ENCODE results near the gene OGDHL.

OGDHL gene

DNA sequence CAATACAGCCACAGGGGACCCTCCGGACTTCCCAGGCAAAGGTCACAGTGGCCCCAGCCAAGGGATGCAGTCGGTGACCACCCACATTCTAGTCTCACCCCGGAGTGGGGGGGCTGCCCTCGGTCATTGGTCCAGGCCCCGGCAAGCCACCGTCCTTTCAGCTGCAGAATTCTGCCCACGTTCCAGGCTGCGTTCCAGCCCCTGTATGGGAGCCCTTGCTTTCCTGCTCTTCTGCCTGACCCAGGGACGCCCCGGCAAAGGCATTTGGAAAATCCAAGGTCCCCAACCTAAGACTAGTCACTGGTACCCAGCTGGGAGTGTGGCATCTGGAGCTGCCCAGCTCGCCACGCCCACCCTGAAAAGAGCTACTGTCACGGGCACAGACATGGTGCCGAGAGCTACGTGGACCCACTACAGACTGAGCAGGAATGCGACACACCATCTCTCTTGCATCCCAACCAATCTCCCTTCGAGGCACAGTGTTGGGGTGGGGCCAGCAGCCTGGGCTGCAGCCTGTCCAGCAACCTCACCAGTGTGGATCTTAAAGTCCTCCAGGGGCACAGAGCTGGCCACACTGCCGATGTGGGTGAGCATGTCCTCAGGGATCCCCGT is 18.6 kb downstream of the OGDHL start:
- Histone ChIP-seq H3K79me2 (no peaks in the 10 kb centered on the region), H3K36me3 (ENCODE audit: control insufficient read depth, insufficient read depth, low read length) (no peaks in the 10 kb centered on the region)
- TF ChIP-seq CTCF (IDR thresholded peaks at IDR 0.05): no peak

DNA sequence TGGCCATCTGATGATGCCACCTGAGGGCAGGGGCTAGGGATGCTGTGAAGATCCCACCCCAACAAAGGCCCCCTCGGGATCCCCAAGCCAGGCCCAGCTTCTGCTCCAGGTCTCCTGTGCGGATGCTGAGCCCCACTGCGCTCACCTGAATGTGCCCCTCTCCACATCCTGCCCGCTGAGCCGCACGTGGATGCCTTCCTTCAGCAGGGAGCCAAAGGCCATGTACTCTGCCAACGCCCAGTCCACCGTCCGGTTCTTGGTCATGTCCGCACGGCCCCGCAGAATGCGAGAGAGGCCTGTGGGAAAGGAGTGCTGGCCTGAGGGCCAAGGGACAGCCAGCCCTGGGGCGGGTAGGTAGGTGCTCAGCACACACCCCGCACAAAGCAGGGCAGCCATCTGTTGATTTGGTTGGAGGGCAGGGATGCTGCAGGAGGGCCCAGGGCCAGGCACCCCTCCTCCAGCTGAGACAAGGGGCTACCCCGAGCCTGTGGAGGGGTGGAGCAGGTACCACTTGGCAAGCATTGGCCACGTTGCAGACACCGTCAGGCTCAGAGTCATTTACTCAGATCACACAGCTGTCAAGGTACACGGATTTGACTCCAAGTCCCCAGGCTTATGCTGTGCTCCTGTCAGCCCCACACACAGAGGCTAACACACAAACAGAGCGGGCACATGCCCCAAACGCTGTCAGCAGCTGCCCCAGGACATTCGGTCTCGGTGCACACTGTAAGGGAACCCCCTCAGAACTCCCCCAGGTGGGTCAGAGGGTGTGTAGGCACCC is 19.2 kb downstream of the OGDHL start:
- no peaks in the 10 kb centered on the region for H3K9me3 ChIP-seq (ENCODE audit: control insufficient read depth, low read length)
- no peak for TF ChIP-seq CTCF (IDR thresholded peaks at IDR 0.05)
- no peak overlapping the region for H3K4me2 ChIP-seq (ENCODE audit: low read length)
- H2AFZ ChIP-seq: no peak overlapping the region
- no peaks in the 10 kb centered on the region for H3K27me3 ChIP-seq (ENCODE audit: control insufficient read depth, insufficient read depth, low read length)
- H3K27ac ChIP-seq: no peak overlapping the region
- no peaks in the 10 kb centered on the region for H3K4me1 ChIP-seq
- no peaks in the 10 kb centered on the region for H3K36me3 ChIP-seq (ENCODE audit: control insufficient read depth, insufficient read depth, low read length)
- no peak overlapping the region for H3K9ac ChIP-seq
- H3K79me2 ChIP-seq: no peaks in the 10 kb centered on the region
- no peak overlapping the region for H3K4me3 ChIP-seq (ENCODE audit: low read depth, low read length)

More for the DNA sequence above, 18.6 kb downstream of the OGDHL start:
- H3K9ac ChIP-seq: no peak overlapping the region
- H3K27ac ChIP-seq: no peak overlapping the region
- no peak overlapping the region for H3K4me3 ChIP-seq (ENCODE audit: low read depth, low read length)
- H3K4me1 ChIP-seq: no peaks in the 10 kb centered on the region
- H3K4me2 ChIP-seq (ENCODE audit: low read length): no peak overlapping the region
- H3K27me3 ChIP-seq (ENCODE audit: control insufficient read depth, insufficient read depth, low read length): no peaks in the 10 kb centered on the region
- H3K9me3 ChIP-seq (ENCODE audit: control insufficient read depth, low read length): no peaks in the 10 kb centered on the region
- H2AFZ ChIP-seq: no peak overlapping the region

DNA sequence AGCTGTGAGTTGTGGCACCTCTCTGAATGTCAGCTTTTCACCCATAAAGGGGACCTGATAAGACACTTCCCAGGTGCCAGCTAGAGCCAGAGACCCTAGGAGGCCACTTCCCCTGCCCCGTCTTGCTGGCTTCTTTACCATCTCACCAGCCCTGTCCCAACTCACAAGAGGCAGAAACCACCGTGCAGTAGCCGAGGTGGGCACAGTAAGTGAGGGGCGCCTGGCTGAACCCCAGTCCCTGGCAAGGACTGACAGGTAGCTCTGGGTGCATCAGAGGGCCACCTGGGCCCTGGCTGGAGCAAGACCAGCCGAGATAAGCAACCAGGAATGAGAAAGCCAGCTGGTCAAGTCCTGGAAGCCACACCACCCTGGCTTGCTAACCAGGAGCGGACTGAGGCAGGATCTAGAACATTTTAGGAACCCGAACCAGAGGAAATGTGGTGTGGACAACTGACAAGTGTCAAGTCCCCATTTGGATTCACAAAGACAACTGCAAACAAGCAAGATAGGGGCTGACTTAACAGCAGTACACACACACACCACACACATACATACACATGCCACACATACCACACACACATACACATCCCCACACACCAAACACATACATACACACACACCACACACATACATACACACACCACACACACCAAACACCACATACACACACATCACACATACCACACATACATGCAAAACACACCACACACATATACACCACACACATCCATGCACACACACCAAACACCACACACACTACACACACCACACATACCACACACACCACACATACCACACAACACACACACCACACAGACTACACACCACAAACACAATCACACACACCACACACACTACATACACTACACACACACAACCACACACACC is 20.8 kb downstream of the OGDHL start:
- Histone ChIP-seq H3K27me3 (ENCODE audit: control insufficient read depth, insufficient read depth, low read length) (no peaks in the 10 kb centered on the region), H3K4me3 (ENCODE audit: low read depth, low read length) (no peak overlapping the region), H2AFZ (no peak overlapping the region), H3K9me3 (ENCODE audit: control insufficient read depth, low read length) (no peaks in the 10 kb centered on the region), H3K36me3 (ENCODE audit: control insufficient read depth, insufficient read depth, low read length) (no peaks in the 10 kb centered on the region), H3K27ac (no peak overlapping the region), H3K4me2 (ENCODE audit: low read length) (no peak overlapping the region), H3K79me2 (no peaks in the 10 kb centered on the region), H3K4me1 (no peaks in the 10 kb centered on the region), H3K9ac (no peak overlapping the region)
- no peak for TF ChIP-seq CTCF (IDR thresholded peaks at IDR 0.05)

DNA sequence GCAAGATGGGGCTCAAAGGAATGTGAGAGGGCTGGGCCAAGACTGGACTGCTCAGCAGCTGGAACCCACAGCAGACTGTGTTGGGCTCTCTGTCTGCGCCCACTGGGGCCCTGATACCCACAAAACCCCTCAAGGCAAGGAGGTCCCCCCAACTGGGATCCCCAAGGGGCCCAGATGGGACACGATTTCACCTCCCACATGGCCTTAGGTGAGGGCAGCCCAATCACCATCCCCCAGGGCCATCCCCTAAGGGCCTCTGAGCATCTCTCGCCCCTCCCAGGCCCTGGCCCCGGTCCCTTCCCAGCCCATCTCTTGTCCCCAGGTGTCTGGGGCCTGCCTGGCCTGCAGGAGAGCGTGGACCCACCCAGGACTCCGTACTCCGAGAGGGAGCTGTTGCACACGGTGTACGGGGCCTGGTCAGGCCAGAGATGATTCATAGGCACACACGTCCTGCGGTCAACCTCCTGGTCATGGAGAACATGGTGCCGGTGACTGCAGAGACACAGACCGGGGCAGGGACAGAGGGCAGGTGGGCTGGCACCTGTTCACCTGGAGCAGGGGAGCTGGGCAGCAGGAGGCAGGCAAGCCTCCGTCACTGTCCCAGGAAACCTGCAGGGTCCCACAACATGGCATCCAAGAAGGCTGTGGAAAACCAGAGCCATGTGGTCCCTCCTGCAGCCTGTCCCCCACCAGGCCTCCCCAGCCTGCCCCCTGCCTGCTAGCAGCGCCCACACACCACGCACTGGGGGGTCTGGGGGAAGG is 21.6 kb downstream of the OGDHL start:
- Histone ChIP-seq H3K9ac (no peak overlapping the region), H3K27me3 (ENCODE audit: control insufficient read depth, insufficient read depth, low read length) (no peaks in the 10 kb centered on the region), H3K4me3 (ENCODE audit: low read depth, low read length) (no peak overlapping the region), H3K9me3 (ENCODE audit: control insufficient read depth, low read length) (no peaks in the 10 kb centered on the region), H3K27ac (no peak overlapping the region), H3K4me2 (ENCODE audit: low read length) (no peak overlapping the region), H2AFZ (no peak overlapping the region), H3K4me1 (no peaks in the 10 kb centered on the region), H3K36me3 (ENCODE audit: control insufficient read depth, insufficient read depth, low read length) (no peaks in the 10 kb centered on the region), H3K79me2 (no peaks in the 10 kb centered on the region)
- no peak for TF ChIP-seq CTCF (IDR thresholded peaks at IDR 0.05)
